ENCODE results near the gene ACOT6. TPM values are rescaled to one million over a fixed set of nuclear protein-coding genes. Genes with fewer than 3 reads are reported as not detected.
A peak's percentile ranks its signal among the peaks of the same experiment; 100 is the strongest.

ACOT6 gene
- total and polyA plus RNA-seq, 8 donors = not detected

- H3K27ac ChIP-seq = no peak overlapping the region
- FAIRE-seq (no peak), DNase-seq (no peak), ATAC-seq (no peak)
- no peaks in the 10 kb centered on the region for H3K4me1 ChIP-seq
- no peaks in the 10 kb centered on the region for H3K27me3 ChIP-seq
- intact Hi-C loops (cut with DNase I) = no loop called here
- no peak overlapping the region for H3K4me3 ChIP-seq
- no peak for TF ChIP-seq CTCF (IDR thresholded peaks at IDR 0.05)
- no peaks in the 10 kb centered on the region for H3K9me3 ChIP-seq
- WGBS, 2 donors = 93 to 97% methylated on average over 1 of the region's 1 CpG
- H3K36me3 ChIP-seq = no peaks in the 10 kb centered on the region
Observed at GRCh38 chr14:73607241-73607640, 5.1 kb upstream of the ACOT6 start.

DNA sequence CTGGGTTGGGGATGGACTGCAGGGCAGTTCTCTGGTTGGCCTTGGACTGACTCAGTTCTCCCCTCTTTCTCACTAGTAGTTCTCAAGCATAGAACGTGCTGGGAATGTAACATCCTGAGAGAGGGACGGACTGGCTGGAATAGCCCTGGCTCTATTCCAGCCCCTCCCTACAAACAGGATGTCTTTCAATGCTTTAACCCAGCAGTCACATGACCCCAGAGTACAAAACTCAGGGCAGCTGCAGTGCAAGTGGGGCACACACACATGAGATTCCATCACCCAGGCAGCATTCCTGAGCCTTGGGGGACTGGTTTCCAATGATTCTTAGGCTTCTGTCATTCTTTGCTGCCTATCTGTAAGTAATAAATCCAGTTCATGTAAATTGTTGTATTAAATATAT lies 1.6 kb upstream of the ACOT6 start:
- FAIRE-seq (no peak), ATAC-seq (no peak)

GRCh38 chr14:73613046-73613383 lies 698 bp downstream of the ACOT6 start:
- peak overlapping the region; percentile 51 to 80 (median 57) for H3K4me3 ChIP-seq
- H3K27me3 ChIP-seq = no peaks in the 10 kb centered on the region
- ATAC-seq (peak; percentile 30 to 59 (median 44)), FAIRE-seq (no peak), DNase-seq (no peak)
- H3K36me3 ChIP-seq = no peaks in the 10 kb centered on the region
- no peaks in the 10 kb centered on the region for H3K4me1 ChIP-seq
- TF ChIP-seq CTCF (IDR thresholded peaks at IDR 0.05) = no peak
- intact Hi-C loops (cut with DNase I) = no loop called here
- H3K9me3 ChIP-seq = no peaks in the 10 kb centered on the region
- peak overlapping the region; percentile 53 to 83 (median 69) for H3K27ac ChIP-seq
- 4 to 5% methylated on average over 13 of the region's 13 CpGs for WGBS, 2 donors

More for the DNA sequence above, 1.6 kb upstream of the ACOT6 start:
- H3K27me3 ChIP-seq = no peaks in the 10 kb centered on the region
- intact Hi-C loops (cut with DNase I) = no loop called here
- H3K4me3 ChIP-seq = no peak overlapping the region
- no peak overlapping the region for H3K27ac ChIP-seq
- no peaks in the 10 kb centered on the region for H3K36me3 ChIP-seq
- WGBS, 2 donors = 37 to 44% methylated on average over 2 of the region's 2 CpGs
- no peak for DNase-seq
- no peaks in the 10 kb centered on the region for H3K9me3 ChIP-seq
- no peak for TF ChIP-seq CTCF (IDR thresholded peaks at IDR 0.05)
- H3K4me1 ChIP-seq = no peaks in the 10 kb centered on the region

DNA sequence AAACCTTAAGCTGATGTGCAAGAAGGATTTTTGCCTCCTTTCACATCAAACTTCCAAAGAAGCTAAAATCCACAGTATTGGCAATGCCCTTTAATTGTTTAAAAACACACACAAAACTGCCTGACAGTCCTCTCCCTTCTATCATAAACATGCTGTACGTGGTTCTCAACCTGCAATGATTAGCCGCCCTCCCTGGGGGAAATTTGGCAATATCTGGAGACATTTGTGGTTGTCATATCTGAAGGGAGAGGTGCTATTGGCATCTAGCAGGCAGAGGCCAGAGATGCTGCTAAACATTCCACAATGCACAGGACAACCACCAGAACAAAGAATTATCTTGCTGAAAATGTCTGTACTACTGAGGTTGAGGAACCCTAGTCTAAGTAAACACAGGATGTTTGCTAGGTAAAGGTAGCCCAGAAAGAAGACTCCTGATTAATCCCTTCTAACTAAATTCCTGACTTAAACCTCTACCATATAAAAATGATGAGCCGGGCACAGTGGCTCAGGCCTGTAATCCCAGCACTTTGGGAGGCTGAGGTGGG lies 1.2 kb downstream of the ACOT6 start:
- intact Hi-C loops (cut with DNase I) = no loop called here
- no peaks in the 10 kb centered on the region for H3K9me3 ChIP-seq
- no peak for TF ChIP-seq CTCF (IDR thresholded peaks at IDR 0.05)
- no peaks in the 10 kb centered on the region for H3K4me1 ChIP-seq
- 81 to 85% methylated on average over 3 of the region's 3 CpGs for WGBS, 2 donors
- H3K27ac ChIP-seq = no peak overlapping the region
- DNase-seq = no peak
- no peaks in the 10 kb centered on the region for H3K36me3 ChIP-seq
- no peak for FAIRE-seq
- H3K27me3 ChIP-seq = no peaks in the 10 kb centered on the region
- peak overlapping the region in 1 of 4 donors; percentile 80 for H3K4me3 ChIP-seq
- no peak for ATAC-seq

DNA sequence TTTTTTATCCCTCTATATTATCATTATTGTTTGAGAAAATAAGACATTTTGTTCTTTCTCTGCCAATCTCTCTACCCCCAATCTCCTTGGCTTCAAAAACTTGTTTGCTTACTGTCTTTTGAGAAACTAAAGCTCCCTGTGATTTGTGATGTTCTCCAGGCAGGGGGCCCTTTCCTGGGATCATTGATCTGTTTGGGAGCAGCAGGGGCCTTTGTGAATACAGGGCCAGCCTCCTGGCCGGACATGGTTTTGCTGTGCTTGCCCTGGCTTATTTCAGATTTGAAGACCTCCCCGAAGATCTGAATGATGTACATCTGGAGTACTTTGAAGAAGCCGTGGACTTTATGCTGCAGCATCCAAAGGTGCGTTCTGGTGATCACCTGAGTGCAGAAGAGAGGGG lies 4.5 kb downstream of the ACOT6 start:
- WGBS, 2 donors = 72% methylated on average over 4 of the region's 4 CpGs

More for the DNA sequence above, 4.5 kb downstream of the ACOT6 start:
- Histone ChIP-seq H3K4me3 (no peak overlapping the region), H3K27me3 (no peaks in the 10 kb centered on the region), H3K36me3 (no peaks in the 10 kb centered on the region), H3K9me3 (no peaks in the 10 kb centered on the region), H3K4me1 (no peaks in the 10 kb centered on the region), H3K27ac (no peak overlapping the region)
- no peak for TF ChIP-seq CTCF (IDR thresholded peaks at IDR 0.05)
- FAIRE-seq (no peak), ATAC-seq (no peak), DNase-seq (no peak)
- intact Hi-C loops (cut with DNase I) = no loop called here
